Mesenchymal stem cell (in vitro differentiated cells and primary cell): Measurements from ENCODE around the gene GSAP.
A peak's percentile ranks its signal among the peaks of the same experiment; 100 is the strongest.
"Not testable (repeated sequence)": the region's sequence is repeated elsewhere in the genome, so short reads cannot be mapped to it uniquely, and the experiment has no call there.

ENCODE experiments used
- DNase-seq: peaks from one replicate; pipeline ENCODE4 v3.0.0-alpha.2; 2013
- H2AFZ ChIP-seq: one replicate; pipeline ENCODE4 v1.6.1; 2013; ENCODE audit warnings: low read depth, mild to moderate bottlenecking, control low read depth, inconsistent platforms, low read length, moderate library complexity
- H2AK5ac ChIP-seq: 2 replicates; pipeline ENCODE4 v1.6.1; 2013; ENCODE audit warnings: low read length, moderate library complexity, mild to moderate bottlenecking, inconsistent platforms; ENCODE audit not compliant: severe bottlenecking
- H2BK120ac ChIP-seq: one replicate; pipeline ENCODE4 v1.6.1; 2013; ENCODE audit warnings: low read depth, mild to moderate bottlenecking, inconsistent platforms, low read length, moderate library complexity
- H2BK12ac ChIP-seq, 2 experiments: one replicate each; pipeline ENCODE4 v1.6.1; 2013; ENCODE audit warnings: inconsistent platforms in 2 of 2, low read length in 2 of 2, mild to moderate bottlenecking in 2 of 2, moderate library complexity in 2 of 2, control low read depth in 1 of 2
- H2BK15ac ChIP-seq: one replicate; pipeline ENCODE4 v1.6.1; 2013; ENCODE audit warnings: mild to moderate bottlenecking, low read depth, inconsistent platforms; ENCODE audit not compliant: poor library complexity, severe bottlenecking
- H2BK5ac ChIP-seq: 2 replicates; pipeline ENCODE4 v1.6.1; 2013; ENCODE audit warnings: low read depth, mild to moderate bottlenecking, low read length, control low read depth, inconsistent platforms; ENCODE audit not compliant: poor library complexity, severe bottlenecking
- H3K14ac ChIP-seq, 2 experiments: one replicate each; pipeline ENCODE4 v1.6.1; 2013; ENCODE audit warnings: inconsistent platforms in 2 of 2, low read length in 2 of 2, control low read depth in 1 of 2, mild to moderate bottlenecking in 1 of 2, moderate library complexity in 1 of 2
- H3K18ac ChIP-seq, 2 experiments: one replicate each; pipeline ENCODE4 v1.6.1; 2013; ENCODE audit warnings: inconsistent platforms in 2 of 2, low read length in 2 of 2, control low read depth in 1 of 2, low read depth in 1 of 2, mild to moderate bottlenecking in 1 of 2
- H3K23ac ChIP-seq, 2 experiments: one replicate each; pipeline ENCODE4 v1.6.1; 2013; ENCODE audit warnings: inconsistent platforms in 2 of 2, low read length in 2 of 2, mild to moderate bottlenecking in 2 of 2, moderate library complexity in 2 of 2, control low read depth in 1 of 2
- H3K27ac ChIP-seq: 2 replicates; pipeline ENCODE4 v1.5.1; 2013; ENCODE audit warnings: mild to moderate bottlenecking, moderate library complexity, low read length, control low read depth, inconsistent platforms; ENCODE audit not compliant: poor library complexity, severe bottlenecking
- H3K27me3 ChIP-seq, 2 experiments: 2 replicates each; pipeline versions ENCODE4 v1.6.1 to v1.7.0; 2013; ENCODE audit warnings: low read length in 2 of 2, mild to moderate bottlenecking in 2 of 2, moderate library complexity in 2 of 2, control low read depth in 1 of 2, inconsistent platforms in 1 of 2; ENCODE audit not compliant: control insufficient read depth in 1 of 2, insufficient read depth in 1 of 2
- H3K36me3 ChIP-seq, 2 experiments: 2 replicates each; pipeline versions ENCODE4 v1.6.1 to v1.7.0; 2013; ENCODE audit warnings: low read length in 2 of 2, control low read depth in 1 of 2, inconsistent platforms in 1 of 2, low read depth in 1 of 2, mild to moderate bottlenecking in 1 of 2; ENCODE audit not compliant: insufficient read depth in 2 of 2, control insufficient read depth in 1 of 2
- H3K4ac ChIP-seq, 2 experiments: one replicate each; pipeline ENCODE4 v1.6.1; 2013; ENCODE audit warnings: inconsistent platforms in 2 of 2, low read length in 2 of 2, mild to moderate bottlenecking in 2 of 2, moderate library complexity in 2 of 2, control low read depth in 1 of 2, low read depth in 1 of 2
- H3K4me1 ChIP-seq: 2 replicates; pipeline ENCODE4 v1.6.1; 2013; ENCODE audit warnings: low read depth, low read length, control low read depth; ENCODE audit not compliant: control insufficient read depth, insufficient read depth
- H3K4me2 ChIP-seq: 2 replicates; pipeline ENCODE4 v1.6.1; 2013; ENCODE audit warnings: low read length, mild to moderate bottlenecking, inconsistent platforms; ENCODE audit not compliant: poor library complexity, severe bottlenecking
- H3K4me3 ChIP-seq, 2 experiments: 2 replicates each; pipeline versions ENCODE4 v1.5.1 to v1.7.0; 2013; ENCODE audit warnings: low read length in 2 of 2, mild to moderate bottlenecking in 2 of 2, control low read depth in 1 of 2, low read depth in 1 of 2; ENCODE audit not compliant: insufficient read depth in 1 of 2
- H3K79me1 ChIP-seq: replicated peaks from 2 replicates; pipeline ENCODE4 v1.6.1; 2013; ENCODE audit warnings: mild to moderate bottlenecking, control low read depth, low read length, inconsistent platforms; ENCODE audit not compliant: poor library complexity, severe bottlenecking
- H3K9ac ChIP-seq: 2 replicates; pipeline ENCODE4 v1.7.0; 2013; ENCODE audit warnings: mild to moderate bottlenecking, low read length, moderate library complexity
- H3K9me3 ChIP-seq: 2 replicates; pipeline ENCODE4 v1.7.0; 2013; ENCODE audit warnings: mild to moderate bottlenecking, low read length; ENCODE audit not compliant: control insufficient read depth
- H4K8ac ChIP-seq: one replicate; pipeline ENCODE4 v1.6.1; 2013; ENCODE audit warnings: inconsistent platforms, mild to moderate bottlenecking, low read length, moderate library complexity
- H4K91ac ChIP-seq: one replicate; pipeline ENCODE4 v1.6.1; 2013; ENCODE audit warnings: mild to moderate bottlenecking, low read length, inconsistent platforms
- WGBS: methylation state at CpG from one replicate; pipeline ENCODE4 v1.1.7; 2013; ENCODE audit warnings: mixed read lengths; 5-methylcytosine and 5-hydroxymethylcytosine counted together

The GSAP gene

DNA sequence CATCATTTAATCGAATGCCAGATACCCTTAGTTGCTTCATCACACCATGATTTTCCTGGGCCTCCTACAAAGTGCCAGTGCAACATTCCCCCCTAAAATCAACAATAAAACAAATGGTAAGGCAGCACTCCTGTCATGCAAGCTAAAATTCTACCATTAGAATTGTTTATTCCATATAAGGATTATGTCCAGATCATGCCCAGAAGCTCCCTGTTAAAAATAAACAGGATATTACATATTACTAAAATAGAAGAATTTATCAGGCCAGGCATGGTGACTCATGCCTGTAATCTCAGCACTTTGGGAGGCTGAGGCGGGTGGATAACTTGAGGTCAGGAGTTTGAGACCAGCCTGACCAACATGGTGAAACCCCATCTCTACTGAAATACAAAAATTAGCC lies 140.5 kb downstream of the GSAP start:
- Histone ChIP-seq H3K18ac (peak overlapping the region in 1 of 2 experiments; percentile 82), H2BK12ac (peak overlapping the region in 1 of 2 experiments; percentile 54), H3K27ac (peak overlapping the region; percentile 15), H3K4ac (peak overlapping the region in 1 of 2 experiments; percentile 49)
- H3K23ac ChIP-seq, H3K36me3 ChIP-seq, H3K27me3 ChIP-seq, H2AK5ac ChIP-seq, H3K79me1 ChIP-seq, H3K9me3 ChIP-seq, H3K9ac ChIP-seq, H2AFZ ChIP-seq, H3K14ac ChIP-seq, H2BK15ac ChIP-seq, H4K8ac ChIP-seq, H3K4me2 ChIP-seq, H4K91ac ChIP-seq, H2BK120ac ChIP-seq, H3K4me1 ChIP-seq, H3K4me3 ChIP-seq, H2BK5ac ChIP-seq: not testable (repeated sequence)
- WGBS = 54% methylated on average over 1 of the region's 2 CpGs
- DNase-seq = peak; percentile 87

- H2BK120ac ChIP-seq = no peak overlapping the region
- no peak overlapping the region for H3K4me3 ChIP-seq
- H4K91ac ChIP-seq = no peak overlapping the region
- no peak overlapping the region for H3K14ac ChIP-seq
- H2BK12ac ChIP-seq = no peak overlapping the region
- no peak overlapping the region for H3K9ac ChIP-seq
- no peak overlapping the region for H3K4me2 ChIP-seq
- no peak for DNase-seq
- no peak overlapping the region for H3K18ac ChIP-seq
- no peaks in the 10 kb centered on the region for H3K79me1 ChIP-seq
- peaks cover 3% of the 10 kb centered on the region for H3K9me3 ChIP-seq
- no peak overlapping the region for H2AFZ ChIP-seq
- no peak overlapping the region for H2BK15ac ChIP-seq
- H3K27ac ChIP-seq = no peak overlapping the region
- no peaks in the 10 kb centered on the region for H3K27me3 ChIP-seq
- no peak overlapping the region for H3K23ac ChIP-seq
- no peak overlapping the region for H3K4ac ChIP-seq
- no peaks in the 10 kb centered on the region for H3K36me3 ChIP-seq
- H3K4me1 ChIP-seq = no peaks in the 10 kb centered on the region
- no peak overlapping the region for H2BK5ac ChIP-seq
- H4K8ac ChIP-seq = no peak overlapping the region
- 97% methylated on average over 5 of the region's 5 CpGs for WGBS
- no peak overlapping the region for H2AK5ac ChIP-seq
Measured at GRCh38 chr7:77271766-77272165, 144.4 kb downstream of the GSAP start.

GRCh38 chr7:77270094-77270480 lies 146.1 kb downstream of the GSAP start:
- no peak overlapping the region for H3K4ac ChIP-seq
- no peak overlapping the region for H3K23ac ChIP-seq
- no peak overlapping the region for H3K4me2 ChIP-seq
- WGBS = no CpG with 5 or more reads among the region's 1 CpG
- peak overlapping the region; percentile 71 for H2BK5ac ChIP-seq
- no peak overlapping the region for H4K8ac ChIP-seq
- H2AK5ac ChIP-seq = no peak overlapping the region
- H2AFZ ChIP-seq = no peak overlapping the region
- H3K4me3 ChIP-seq = no peak overlapping the region
- no peaks in the 10 kb centered on the region for H3K79me1 ChIP-seq
- H3K36me3 ChIP-seq = no peaks in the 10 kb centered on the region
- no peak overlapping the region for H3K9ac ChIP-seq
- no peaks in the 10 kb centered on the region for H3K27me3 ChIP-seq
- no peak overlapping the region for H2BK15ac ChIP-seq
- H3K4me1 ChIP-seq = no peaks in the 10 kb centered on the region
- no peak overlapping the region for H4K91ac ChIP-seq
- H3K9me3 ChIP-seq = peaks cover 3% of the 10 kb centered on the region
- H3K14ac ChIP-seq = no peak overlapping the region
- H2BK120ac ChIP-seq = no peak overlapping the region
- H2BK12ac ChIP-seq = no peak overlapping the region
- DNase-seq = no peak
- peak overlapping the region; percentile 89 for H3K27ac ChIP-seq
- no peak overlapping the region for H3K18ac ChIP-seq

- WGBS = no CpG with 5 or more reads among the region's 4 CpGs
- Histone ChIP-seq H2BK5ac (peak overlapping the region; percentile 71), H3K9me3 (peaks cover 3% of the 10 kb centered on the region), H2AFZ (no peak overlapping the region), H3K27me3 (no peaks in the 10 kb centered on the region), H3K4ac (no peak overlapping the region), H3K79me1 (no peaks in the 10 kb centered on the region), H4K8ac (no peak overlapping the region), H2BK12ac (no peak overlapping the region), H3K23ac (no peak overlapping the region), H4K91ac (no peak overlapping the region), H3K9ac (no peak overlapping the region), H3K14ac (no peak overlapping the region), H3K27ac (peak overlapping the region; percentile 89), H3K4me1 (no peaks in the 10 kb centered on the region), H3K4me3 (no peak overlapping the region), H2AK5ac (no peak overlapping the region), H3K18ac (no peak overlapping the region), H2BK120ac (no peak overlapping the region), H3K36me3 (no peaks in the 10 kb centered on the region), H3K4me2 (peak overlapping the region; percentile 33), H2BK15ac (no peak overlapping the region)
- DNase-seq = peak; percentile 65
Measured at GRCh38 chr7:77269360-77270093, 146.6 kb downstream of the GSAP start.
